SK-N-SH (cell line): ENCODE measurements around the gene EFCAB11. TPM values are rescaled to one million over a fixed set of nuclear protein-coding genes. Genes with fewer than 3 reads are reported as not detected.

Experiments
- CTCF ChIA-PET: fragments of 300-600, 350-600 bp; formaldehyde crosslinking; extraction: SDS; loops from one replicate; lab custom pipeline; 2021; lab: Yijun Ruan, JAX
- POLR2A ChIA-PET: fragments of 350-600 bp; sonication (Branson Sonifier 250); formaldehyde crosslinking; extraction: SDS; loops from one replicate; lab custom pipeline; 2020; ENCODE audit warnings: antibody characterized with exemption, inconsistent platforms; lab: Yijun Ruan, JAX
- DNase-seq: peaks from one replicate; pipeline ENCODE4 v3.0.0; 2012
- H2AFZ ChIP-seq: fragments of 200-600 bp; sonication (generic); 2 replicates; pipeline ENCODE4 v1.8.1; 2016; ENCODE audit warnings: antibody characterized with exemption, mild to moderate bottlenecking, low read depth
- H3F3A ChIP-seq: fragments of 200-600 bp; sonication (generic); replicated peaks from 2 replicates; pipeline ENCODE3; 2016; ENCODE audit warnings: antibody characterized with exemption, mild to moderate bottlenecking; ENCODE audit not compliant: insufficient read depth
- H3K27ac ChIP-seq, 2 experiments: fragments of 200-500 bp in 1 of 2; fragments of 200-600 bp in 1 of 2; sonication (Bioruptor generic) in 1 of 2; sonication (generic), shearing (Covaris generic) in 1 of 2; 2 replicates each; pipeline versions ENCODE4 v1.5.1 to v1.6.1; 2014 to 2016; ENCODE audit warnings: low read depth in 2 of 2, inconsistent platforms in 1 of 2, low read length in 1 of 2, mild to moderate bottlenecking in 1 of 2, mixed read lengths in 1 of 2
- H3K27me3 ChIP-seq: fragments of 200-600 bp; sonication (generic), shearing (Covaris generic); 2 replicates; pipeline ENCODE4 v1.6.1; 2016; ENCODE audit warnings: mixed run types; ENCODE audit not compliant: insufficient read depth
- H3K36me3 ChIP-seq, 2 experiments: fragments of 200-500 bp in 1 of 2; fragments of 200-600 bp in 1 of 2; sonication (Bioruptor generic) in 1 of 2; sonication (generic) in 1 of 2; replicated peaks in 1 of 2; 2 replicates each; pipeline versions ENCODE3 to v1.5.1; 2014 to 2016; ENCODE audit warnings: low read length in 1 of 2, mild to moderate bottlenecking in 1 of 2; ENCODE audit not compliant: insufficient read depth in 2 of 2, control insufficient read depth in 1 of 2
- H3K4me1 ChIP-seq, 2 experiments: fragments of 200-500 bp in 1 of 2; fragments of 200-600 bp in 1 of 2; sonication (Bioruptor generic) in 1 of 2; sonication (generic), shearing (Covaris generic) in 1 of 2; 2 replicates each; pipeline versions ENCODE4 v1.5.1 to v1.6.1; 2014 to 2016; ENCODE audit warnings: low read depth in 1 of 2, low read length in 1 of 2, mixed run types in 1 of 2; ENCODE audit not compliant: insufficient read depth in 2 of 2, control insufficient read depth in 1 of 2
- H3K4me2 ChIP-seq: fragments of 200-600 bp; sonication (generic), shearing (Covaris generic); 2 replicates; pipeline ENCODE4 v1.6.1; 2017; ENCODE audit warnings: mixed run types
- H3K4me3 ChIP-seq, 2 experiments: fragments of 200-500 bp in 1 of 2; fragments of 200-600 bp in 1 of 2; sonication (Bioruptor generic) in 1 of 2; sonication (generic), shearing (Covaris generic) in 1 of 2; 2 replicates each; pipeline versions ENCODE4 v1.5.1 to v1.8.1; 2014 to 2016; ENCODE audit warnings: low read depth in 2 of 2, inconsistent platforms in 1 of 2, low read length in 1 of 2, mild to moderate bottlenecking in 1 of 2, mixed read lengths in 1 of 2, moderate library complexity in 1 of 2
- H3K79me2 ChIP-seq: fragments of 200-600 bp; sonication (generic); 2 replicates; pipeline ENCODE4 v1.8.1; 2017; ENCODE audit warnings: mild to moderate bottlenecking; ENCODE audit not compliant: insufficient read depth
- H3K9ac ChIP-seq: fragments of 200-600 bp; sonication (generic); 2 replicates; pipeline ENCODE4 v1.6.1; 2017; ENCODE audit warnings: mixed run types
- H3K9me2 ChIP-seq: fragments of 200-600 bp; sonication (generic); 2 replicates; pipeline ENCODE4 v1.6.1; 2017; ENCODE audit warnings: mixed run types
- H3K9me3 ChIP-seq: fragments of 200-600 bp; sonication (generic); 2 replicates; pipeline ENCODE4 v1.6.1; 2017; ENCODE audit warnings: mixed run types, mild to moderate bottlenecking, moderate library complexity
- H4K20me1 ChIP-seq: fragments of 200-600 bp; sonication (generic); 2 replicates; pipeline ENCODE4 v1.6.1; 2017; ENCODE audit warnings: mild to moderate bottlenecking, mixed run types; ENCODE audit not compliant: insufficient read depth
- CHD2 ChIP-seq: fragments of 150-350 bp; IDR thresholded peaks from 2 replicates; pipeline ENCODE4 v1.6.1; 2018; ENCODE audit warnings: low read length; ENCODE audit not compliant: partially characterized antibody
- EZH2phosphoT487 ChIP-seq: fragments of 200-600 bp; sonication (generic); IDR thresholded peaks from 2 replicates; pipeline ENCODE4 v1.6.1; 2017; ENCODE audit warnings: low read depth, mixed run types, mild to moderate bottlenecking, antibody characterized with exemption, moderate library complexity, borderline replicate concordance
- JUND ChIP-seq: IDR thresholded peaks from 2 replicates; pipeline ENCODE4 v1.4.0; 2012
- MXI1 ChIP-seq: IDR thresholded peaks from 2 replicates; pipeline ENCODE4 v1.6.1; 2012; ENCODE audit warnings: mild to moderate bottlenecking, low read depth, low read length, improper control_type of control experiment
- NFIC ChIP-seq: IDR thresholded peaks from 2 replicates; pipeline ENCODE4 v1.4.0; 2012; ENCODE audit warnings: borderline replicate concordance
- NRF1 ChIP-seq: IDR thresholded peaks from 2 replicates; pipeline ENCODE4 v1.6.1; 2012; ENCODE audit warnings: low read depth, mild to moderate bottlenecking, low read length
- PBX3 ChIP-seq: IDR thresholded peaks from 2 replicates; pipeline ENCODE4; 2012
- RFX5 ChIP-seq: IDR thresholded peaks from 2 replicates; pipeline ENCODE4 v1.6.1; 2012; ENCODE audit warnings: mild to moderate bottlenecking, improper control_type of control experiment, low read length
- RXRA ChIP-seq: IDR thresholded peaks from 2 replicates; pipeline ENCODE4 v1.4.0; 2012; ENCODE audit warnings: low read depth, mild to moderate bottlenecking, borderline replicate concordance
- SIN3A ChIP-seq: IDR thresholded peaks from 2 replicates; pipeline ENCODE4 v1.6.1; 2012; ENCODE audit warnings: low read depth, mild to moderate bottlenecking, low read length, moderate library complexity, borderline replicate concordance
- SMC3 ChIP-seq: IDR thresholded peaks from 2 replicates; pipeline ENCODE4 v1.6.1; 2012; ENCODE audit warnings: low read depth, low read length, improper control_type of control experiment
- TAF1 ChIP-seq: IDR thresholded peaks from 2 replicates; pipeline ENCODE4 v1.6.1; 2012; ENCODE audit warnings: low read depth, mild to moderate bottlenecking, low read length, moderate library complexity, borderline replicate concordance
- TEAD4 ChIP-seq: IDR thresholded peaks from 2 replicates; pipeline ENCODE4 v1.4.0; 2012; ENCODE audit warnings: mild to moderate bottlenecking, borderline replicate concordance; ENCODE audit not compliant: insufficient read depth
- USF1 ChIP-seq: IDR thresholded peaks from 2 replicates; pipeline ENCODE4 v1.4.0; 2012; ENCODE audit warnings: low read depth, borderline replicate concordance
- YY1 ChIP-seq: IDR thresholded peaks from 2 replicates; pipeline ENCODE4 v1.4.0; 2012; ENCODE audit warnings: low read depth, mild to moderate bottlenecking
- ZBTB33 ChIP-seq: IDR thresholded peaks from 2 replicates; pipeline ENCODE4 v1.4.0; 2012; ENCODE audit warnings: low read depth, borderline replicate concordance
- WGBS: methylation state at CpG from one replicate; pipeline ENCODE4 v1.1.6; 2017; ENCODE audit warnings: low lambda C conversion rate; 5-methylcytosine and 5-hydroxymethylcytosine counted together
- polyA plus RNA-seq, 3 experiments: library from polyadenylated mRNA; depleted of rRNA; stranded (reverse); fragments of >200 nt; gene quantifications; 2 replicates each; pipeline ENCODE4 v1.2.3, GENCODE V29; 2012
- TF ChIP-seq, protein P1 (sequence below): fragments of 200-600 bp; sonication (generic); IDR thresholded peaks from 2 replicates; pipeline ENCODE4 v1.6.1; 2017; ENCODE audit warnings: antibody characterized with exemption, mild to moderate bottlenecking, moderate library complexity
- TF ChIP-seq, protein P2 (sequence below): IDR thresholded peaks from 2 replicates; pipeline ENCODE4 v1.4.0; 2012; ENCODE audit warnings: low read depth

EFCAB11 gene
- polyA plus RNA-seq, 1 of the 3 experiments (the other 2 are of a cell fraction), result 3.9 TPM

DNA sequence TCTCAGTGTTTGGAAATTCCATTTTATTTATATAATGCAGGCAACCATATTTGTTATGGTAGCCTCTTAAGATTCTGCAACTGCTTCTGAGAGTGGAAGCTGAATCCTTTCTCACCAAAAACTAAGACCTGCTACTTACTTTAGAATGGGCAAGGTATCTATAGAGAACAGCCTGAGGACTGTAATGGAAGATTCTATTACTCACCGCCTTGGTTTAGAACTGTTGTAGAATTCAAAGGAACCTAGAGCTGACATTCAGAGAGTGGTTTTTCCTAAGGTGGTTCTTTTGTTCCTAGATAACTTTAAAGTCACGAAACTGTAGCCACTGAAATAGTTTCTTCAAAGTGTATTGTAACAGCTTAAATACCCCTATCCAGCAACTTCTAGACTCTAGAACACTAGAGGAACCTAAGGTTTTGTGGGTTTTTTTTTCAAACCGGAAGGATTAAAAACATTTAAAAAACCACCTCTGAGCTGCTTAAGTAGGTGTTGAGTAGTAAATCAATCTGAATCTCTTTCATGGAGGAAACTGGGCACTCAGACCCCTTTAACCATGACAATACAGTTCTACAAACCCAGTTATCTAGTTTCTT lies 5.4 kb upstream of the EFCAB11 start (continued):
- TF ChIP-seq SMC3 (no peak), PBX3 (no peak), ZBTB33 (no peak), NRF1 (no peak), EZH2phosphoT487 (no peak), SIN3A (no peak), CHD2 (no peak), NFIC (no peak), TEAD4 (no peak)
- TF ChIP-seq, protein P1, sequence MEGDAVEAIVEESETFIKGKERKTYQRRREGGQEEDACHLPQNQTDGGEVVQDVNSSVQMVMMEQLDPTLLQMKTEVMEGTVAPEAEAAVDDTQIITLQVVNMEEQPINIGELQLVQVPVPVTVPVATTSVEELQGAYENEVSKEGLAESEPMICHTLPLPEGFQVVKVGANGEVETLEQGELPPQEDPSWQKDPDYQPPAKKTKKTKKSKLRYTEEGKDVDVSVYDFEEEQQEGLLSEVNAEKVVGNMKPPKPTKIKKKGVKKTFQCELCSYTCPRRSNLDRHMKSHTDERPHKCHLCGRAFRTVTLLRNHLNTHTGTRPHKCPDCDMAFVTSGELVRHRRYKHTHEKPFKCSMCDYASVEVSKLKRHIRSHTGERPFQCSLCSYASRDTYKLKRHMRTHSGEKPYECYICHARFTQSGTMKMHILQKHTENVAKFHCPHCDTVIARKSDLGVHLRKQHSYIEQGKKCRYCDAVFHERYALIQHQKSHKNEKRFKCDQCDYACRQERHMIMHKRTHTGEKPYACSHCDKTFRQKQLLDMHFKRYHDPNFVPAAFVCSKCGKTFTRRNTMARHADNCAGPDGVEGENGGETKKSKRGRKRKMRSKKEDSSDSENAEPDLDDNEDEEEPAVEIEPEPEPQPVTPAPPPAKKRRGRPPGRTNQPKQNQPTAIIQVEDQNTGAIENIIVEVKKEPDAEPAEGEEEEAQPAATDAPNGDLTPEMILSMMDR, result no peak

DNA sequence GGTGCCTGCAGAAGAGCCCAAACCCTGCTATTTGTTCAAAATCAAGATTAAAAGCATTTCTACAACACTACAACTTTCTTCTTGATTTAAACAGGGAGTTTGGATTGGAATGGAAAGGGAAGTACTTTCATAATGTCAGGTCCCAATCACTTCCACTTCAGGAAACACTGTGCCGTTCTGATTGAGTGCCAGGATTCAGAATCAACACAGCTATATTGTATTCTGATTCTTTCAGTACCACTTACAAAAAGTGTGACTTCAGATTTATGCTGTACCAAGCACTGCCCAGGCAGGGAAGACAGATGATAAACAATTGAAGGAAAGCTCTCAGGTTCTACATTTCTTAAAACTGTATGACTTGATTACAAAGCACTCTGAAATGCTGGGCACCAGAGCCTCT lies 4.4 kb upstream of the EFCAB11 start:
- Histone ChIP-seq H4K20me1 (peaks cover 3% of the 10 kb centered on the region; the same call in 1 of the 2 replicates), H3K79me2 (peaks cover 64% of the 10 kb centered on the region; the same call in 1 of the 2 replicates), H2AFZ (no peak overlapping the region), H3K4me3 (no peak overlapping the region), H3K4me2 (no peak overlapping the region), H3K27me3 (no peaks in the 10 kb centered on the region)
- WGBS, result 100% methylated on average over 1 of the region's 1 CpG
- no peak for TF ChIP-seq MXI1
- TF ChIP-seq YY1, result no peak
- no peak for TF ChIP-seq USF1
- TF ChIP-seq RFX5, result no peak
- TF ChIP-seq EZH2phosphoT487, result no peak
- TF ChIP-seq RXRA, result no peak
- TF ChIP-seq, protein P1, result no peak
- TF ChIP-seq, protein P2, sequence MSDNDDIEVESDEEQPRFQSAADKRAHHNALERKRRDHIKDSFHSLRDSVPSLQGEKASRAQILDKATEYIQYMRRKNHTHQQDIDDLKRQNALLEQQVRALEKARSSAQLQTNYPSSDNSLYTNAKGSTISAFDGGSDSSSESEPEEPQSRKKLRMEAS, result no peak
- TF ChIP-seq JUND, result no peak
- no peak for TF ChIP-seq NFIC
- TF ChIP-seq SMC3, result no peak
- TF ChIP-seq TAF1, result no peak
- TF ChIP-seq, all 33 proteins: peak for 0
- Histone ChIP-seq H3K9me2 (no peaks in the 10 kb centered on the region), H3K9ac (no peak overlapping the region), H3F3A (peaks cover 20% of the 10 kb centered on the region), H3K27ac (no peak overlapping the region), H3K4me1 (peaks cover 4 to 7% of the 10 kb centered on the region in 2 experiments; a peak in 3 of 4 replicates), H3K9me3 (no peaks in the 10 kb centered on the region), H3K36me3 (peaks cover 28 to 32% of the 10 kb centered on the region in 2 experiments)
- no peak for DNase-seq
- POLR2A ChIA-PET, result no interaction called here
- CTCF ChIA-PET, result interaction anchor here (1.0 to 12.3 kb wide), 5 partner anchors 14 to 294 kb away, joined by 3 to 112 read pairs (median 6); no protein-coding TSS in a partner anchor
